Chondrocyte (in vitro differentiated cells): ENCODE data around the gene SMC6. TPM values are rescaled to one million over a fixed set of nuclear protein-coding genes. Genes with fewer than 3 reads are reported as not detected.

Experiments
- DNase-seq: peaks from one replicate; pipeline ENCODE4 v3.0.0; 2021; ENCODE audit warnings: mixed read lengths, low spot score
- H3K27ac Mint-ChIP-seq: one replicate; pipeline ENCODE4 v1.8.0; 2021; ENCODE audit warnings: mild to moderate bottlenecking, moderate library complexity, mixed read lengths; ENCODE audit not compliant: unreplicated experiment
- H3K27me3 Mint-ChIP-seq: 2 replicates; pipeline ENCODE4 v1.8.0; 2021; ENCODE audit warnings: low read depth, mixed read lengths
- H3K36me3 Mint-ChIP-seq: 2 replicates; pipeline ENCODE4 v1.8.0; 2021; ENCODE audit warnings: low read depth, mixed read lengths
- H3K4me1 Mint-ChIP-seq: 2 replicates; pipeline ENCODE4 v1.8.0; 2021; ENCODE audit warnings: low read depth, mild to moderate bottlenecking, mixed read lengths
- H3K4me3 Mint-ChIP-seq: one replicate; pipeline ENCODE4 v1.8.0; 2021; ENCODE audit warnings: mild to moderate bottlenecking, moderate library complexity, mixed read lengths; ENCODE audit not compliant: unreplicated experiment
- H3K9me3 Mint-ChIP-seq: 2 replicates; pipeline ENCODE4 v1.8.0; 2021; ENCODE audit warnings: low read depth, mixed read lengths
- total RNA-seq: library from RNA; stranded (reverse); gene quantifications from 3 replicates; pipeline ENCODE4 v1.2.1, GENCODE V29; 2021
- TF ChIP-seq, protein P1 (sequence below): fragments of 200-600 bp; sonication (generic); IDR thresholded peaks from 2 replicates; pipeline ENCODE4 v1.5.0; 2021; ENCODE audit warnings: antibody characterized with exemption, mild to moderate bottlenecking, moderate library complexity

The SMC6 gene
- total RNA-seq, 1 donor from 2014 or later = 21.0 TPM

DNA sequence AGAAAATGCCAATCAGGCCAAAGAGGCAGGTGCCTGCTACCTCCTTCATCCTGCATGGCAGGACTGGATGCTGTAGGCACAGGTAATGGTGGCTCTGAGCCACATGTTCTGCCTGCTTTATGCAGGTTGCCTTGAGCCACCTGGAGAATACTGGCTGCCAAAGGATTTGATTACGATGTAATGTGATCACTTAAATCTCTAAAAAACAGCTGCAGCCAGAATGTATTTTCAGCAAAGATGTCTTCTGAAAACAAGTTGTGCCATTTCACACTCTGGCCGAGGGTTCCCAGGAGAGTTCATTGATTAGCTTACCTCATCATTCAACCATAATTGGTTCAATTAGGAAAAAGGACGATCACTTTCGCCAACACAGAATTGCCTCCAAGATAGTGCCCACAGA lies 44.7 kb upstream of the SMC6 start:
- H3K4me1 Mint-ChIP-seq = no peaks in the 10 kb centered on the region
- no peaks in the 10 kb centered on the region for H3K36me3 Mint-ChIP-seq
- peaks cover 9% of the 10 kb centered on the region for H3K27me3 Mint-ChIP-seq
- TF ChIP-seq, protein P1, sequence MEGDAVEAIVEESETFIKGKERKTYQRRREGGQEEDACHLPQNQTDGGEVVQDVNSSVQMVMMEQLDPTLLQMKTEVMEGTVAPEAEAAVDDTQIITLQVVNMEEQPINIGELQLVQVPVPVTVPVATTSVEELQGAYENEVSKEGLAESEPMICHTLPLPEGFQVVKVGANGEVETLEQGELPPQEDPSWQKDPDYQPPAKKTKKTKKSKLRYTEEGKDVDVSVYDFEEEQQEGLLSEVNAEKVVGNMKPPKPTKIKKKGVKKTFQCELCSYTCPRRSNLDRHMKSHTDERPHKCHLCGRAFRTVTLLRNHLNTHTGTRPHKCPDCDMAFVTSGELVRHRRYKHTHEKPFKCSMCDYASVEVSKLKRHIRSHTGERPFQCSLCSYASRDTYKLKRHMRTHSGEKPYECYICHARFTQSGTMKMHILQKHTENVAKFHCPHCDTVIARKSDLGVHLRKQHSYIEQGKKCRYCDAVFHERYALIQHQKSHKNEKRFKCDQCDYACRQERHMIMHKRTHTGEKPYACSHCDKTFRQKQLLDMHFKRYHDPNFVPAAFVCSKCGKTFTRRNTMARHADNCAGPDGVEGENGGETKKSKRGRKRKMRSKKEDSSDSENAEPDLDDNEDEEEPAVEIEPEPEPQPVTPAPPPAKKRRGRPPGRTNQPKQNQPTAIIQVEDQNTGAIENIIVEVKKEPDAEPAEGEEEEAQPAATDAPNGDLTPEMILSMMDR = no peak
- no peaks in the 10 kb centered on the region for H3K9me3 Mint-ChIP-seq
- H3K4me3 Mint-ChIP-seq = no peak overlapping the region
- DNase-seq = no peak
- no peak overlapping the region for H3K27ac Mint-ChIP-seq

DNA sequence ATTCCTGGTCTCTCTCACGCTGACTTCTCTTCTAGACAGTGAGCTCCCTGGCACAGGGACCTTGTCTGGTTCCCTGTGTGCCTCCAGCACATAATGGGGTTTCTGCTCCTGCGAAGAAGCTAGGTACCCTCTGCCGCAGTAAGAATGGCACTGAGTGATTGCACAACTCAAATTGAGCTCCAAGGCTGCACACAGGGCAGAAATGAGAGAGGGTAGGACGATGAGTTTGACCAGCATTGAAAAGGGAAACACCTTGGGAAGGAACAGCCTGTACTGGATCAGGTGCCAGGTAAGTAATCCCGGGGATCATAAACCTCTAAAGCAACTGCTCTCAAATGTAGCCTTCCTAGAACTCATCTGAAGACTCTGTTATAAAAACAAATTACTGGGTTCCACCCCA lies 41.7 kb upstream of the SMC6 start:
- Mint-ChIP-seq H3K4me3 (no peak overlapping the region), H3K9me3 (peaks cover 3% of the 10 kb centered on the region), H3K4me1 (peaks cover 4% of the 10 kb centered on the region), H3K36me3 (no peaks in the 10 kb centered on the region), H3K27ac (no peak overlapping the region), H3K27me3 (peaks cover 17% of the 10 kb centered on the region)
- TF ChIP-seq, protein P1 = no peak
- no peak for DNase-seq

DNA sequence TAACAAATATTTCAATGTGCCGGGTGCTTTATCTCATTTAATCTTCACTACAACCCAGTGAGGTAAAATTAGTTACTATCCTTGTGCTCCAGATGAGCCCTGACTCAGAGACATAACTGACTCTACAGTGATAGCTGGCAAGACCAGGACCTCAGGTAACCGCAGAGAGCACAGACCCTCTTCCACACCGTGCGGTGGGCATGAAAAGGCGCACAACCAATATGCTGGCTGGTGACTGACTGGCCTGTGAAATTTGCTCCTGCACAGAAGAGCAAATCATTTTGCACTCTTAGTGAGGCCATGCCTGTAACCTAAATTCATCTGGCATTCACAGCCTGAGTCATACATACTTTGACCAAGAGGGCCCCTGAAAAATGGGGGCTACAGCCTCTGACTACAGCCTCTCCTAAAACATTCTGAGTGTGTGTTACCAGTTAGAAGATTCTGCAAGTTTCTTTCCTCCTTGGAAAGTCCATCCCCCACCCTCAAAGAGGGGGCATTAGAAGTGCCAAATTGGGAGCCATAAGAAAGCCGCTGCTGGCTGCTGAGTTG lies 40.3 kb upstream of the SMC6 start:
- Mint-ChIP-seq H3K4me1 (peaks cover 4% of the 10 kb centered on the region), H3K9me3 (peaks cover 3% of the 10 kb centered on the region), H3K27ac (no peak overlapping the region), H3K36me3 (no peaks in the 10 kb centered on the region), H3K4me3 (no peak overlapping the region), H3K27me3 (peaks cover 15% of the 10 kb centered on the region)
- TF ChIP-seq, protein P1 = no peak
- DNase-seq = no peak

DNA sequence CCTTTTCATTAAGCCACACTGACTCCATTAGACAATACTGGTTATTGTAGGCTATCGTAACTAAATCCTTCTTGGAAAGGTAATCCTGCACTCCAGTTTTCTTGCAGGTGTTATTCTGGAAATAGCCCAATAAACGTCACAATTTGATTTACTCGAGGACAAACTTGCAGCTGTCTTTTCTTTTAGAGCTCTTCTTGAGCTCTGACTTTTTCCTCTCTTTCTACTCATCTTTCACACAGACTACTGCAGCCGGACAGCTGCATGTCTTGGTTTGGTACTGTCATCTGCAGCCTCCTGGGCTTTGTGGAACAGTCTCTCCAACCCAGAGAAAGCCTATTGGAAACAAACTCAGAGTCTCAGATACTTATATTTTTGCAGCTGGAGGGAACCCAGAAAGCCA lies 39.7 kb upstream of the SMC6 start:
- peaks cover 15% of the 10 kb centered on the region for H3K27me3 Mint-ChIP-seq
- TF ChIP-seq, protein P1 = no peak
- no peak overlapping the region for H3K4me3 Mint-ChIP-seq
- no peak overlapping the region for H3K27ac Mint-ChIP-seq
- H3K36me3 Mint-ChIP-seq = no peaks in the 10 kb centered on the region
- peaks cover 4% of the 10 kb centered on the region for H3K4me1 Mint-ChIP-seq
- DNase-seq = no peak
- H3K9me3 Mint-ChIP-seq = peaks cover 3% of the 10 kb centered on the region

DNA sequence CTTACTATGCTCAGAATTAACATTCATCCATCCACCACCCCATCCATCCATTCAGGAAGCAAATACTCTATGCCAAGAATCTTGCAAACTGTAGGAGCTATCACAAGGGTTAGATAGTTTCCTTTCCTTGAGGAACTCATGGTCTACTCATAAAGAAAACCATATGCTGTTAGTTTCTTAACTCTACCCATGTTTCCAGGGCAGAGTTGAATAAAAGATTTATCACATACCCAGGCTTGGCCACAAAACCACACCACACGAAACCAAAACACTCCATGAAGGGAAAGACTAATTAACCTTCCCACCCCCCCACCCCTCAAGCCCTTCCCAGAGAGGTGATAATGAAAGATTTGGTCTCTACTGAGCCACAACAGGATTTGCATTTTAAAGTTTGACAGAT lies 38.9 kb upstream of the SMC6 start:
- no peak overlapping the region for H3K27ac Mint-ChIP-seq

More for the DNA sequence above, 38.9 kb upstream of the SMC6 start:
- no peak for DNase-seq
- Mint-ChIP-seq H3K27me3 (peaks cover 15% of the 10 kb centered on the region), H3K4me3 (no peak overlapping the region), H3K36me3 (no peaks in the 10 kb centered on the region), H3K4me1 (peaks cover 4% of the 10 kb centered on the region), H3K9me3 (peaks cover 3% of the 10 kb centered on the region)
- TF ChIP-seq, protein P1 = no peak
